GM12892 (cell line): Measurements from ENCODE around the gene PPP2R5C.

Experiments used
- POLR2A ChIP-seq: IDR thresholded peaks from 2 replicates; pipeline ENCODE4 v1.6.1; 2011; ENCODE audit warnings: low read depth, low read length, control low read depth
- POLR2AphosphoS5 ChIP-seq: IDR thresholded peaks from 2 replicates; pipeline ENCODE4 v1.6.1; 2011; ENCODE audit warnings: low read depth, low read length, control low read depth

DNA sequence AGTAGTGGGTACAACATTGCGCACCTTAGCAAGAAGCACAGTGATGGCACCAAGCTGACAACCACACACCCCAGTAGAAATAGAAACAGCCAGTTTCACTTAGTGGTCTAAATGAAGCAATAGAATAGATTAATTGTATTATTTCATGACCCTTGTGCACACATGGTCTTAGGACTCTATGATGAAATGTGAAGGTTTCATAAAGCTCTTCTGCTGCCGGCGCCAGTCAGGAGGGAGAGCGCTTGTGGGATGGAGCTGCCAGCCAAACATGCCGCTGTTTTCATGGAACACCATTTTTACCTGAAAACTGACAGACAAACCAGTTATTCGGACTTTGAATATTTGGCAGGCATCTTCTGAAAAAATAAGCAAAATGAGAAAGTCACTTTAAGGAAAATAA, 100.0 kb downstream of the PPP2R5C start:
- TF ChIP-seq POLR2AphosphoS5 (no peak), POLR2A (no peak)
